Keratinocyte (primary cell): ENCODE measurements around the gene WFDC10B. TPM values are rescaled to one million over a fixed set of nuclear protein-coding genes. Genes with fewer than 3 reads are reported as not detected.
"Not testable (repeated sequence)": the region's sequence is repeated elsewhere in the genome, so short reads cannot be mapped to it uniquely, and the experiment has no call there.

Source experiments
- DNase-seq: peaks from one replicate; pipeline ENCODE4 v3.0.0-alpha.2; 2011; ENCODE audit warnings: low read depth, missing footprints, low spot score
- FAIRE-seq: peaks from 2 replicates; lab custom pipeline; 2011; peaks lifted over from hg19 to GRCh38; lab: Jason Lieb, UNC
- H2AFZ ChIP-seq: 2 replicates; pipeline ENCODE4 v1.6.0; 2012; ENCODE audit warnings: low read length, control low read depth, inconsistent platforms; ENCODE audit not compliant: control insufficient read depth
- H3K27ac ChIP-seq: 2 replicates; pipeline ENCODE4 v1.5.1; 2011; ENCODE audit warnings: low read length; ENCODE audit not compliant: control insufficient read depth, insufficient read depth
- H3K27me3 ChIP-seq: 3 replicates; pipeline ENCODE4 v1.6.0; 2011; ENCODE audit warnings: low read length; ENCODE audit not compliant: control insufficient read depth, insufficient read depth; ENCODE audit errors: extremely low read depth
- H3K36me3 ChIP-seq, 2 experiments: 2 replicates in 1 of 2; 3 replicates in 1 of 2; pipeline ENCODE4 v1.5.1; 2011; ENCODE audit warnings: low read length in 2 of 2, mild to moderate bottlenecking in 1 of 2; ENCODE audit not compliant: control insufficient read depth in 2 of 2, insufficient read depth in 2 of 2; ENCODE audit errors: extremely low read depth in 1 of 2
- H3K4me1 ChIP-seq: 3 replicates; pipeline ENCODE4 v1.5.1; 2011; ENCODE audit warnings: low read length; ENCODE audit not compliant: control insufficient read depth, insufficient read depth; ENCODE audit errors: extremely low read depth
- H3K4me2 ChIP-seq: 3 replicates; pipeline ENCODE4 v1.6.0; 2011; ENCODE audit warnings: low read depth, low read length; ENCODE audit not compliant: control insufficient read depth, insufficient read depth; ENCODE audit errors: extremely low read depth
- H3K4me3 ChIP-seq, 3 experiments: fragments of 200-600 bp in 1 of 3; sonication (generic) in 1 of 3; 2 replicates in 2 of 3; 3 replicates in 1 of 3; pipeline ENCODE4 v1.5.1; 2011 to 2016; ENCODE audit warnings: low read length in 3 of 3, mild to moderate bottlenecking in 3 of 3, control low read depth in 2 of 3, inconsistent platforms in 1 of 3, low read depth in 1 of 3, mixed read lengths in 1 of 3, mixed run types in 1 of 3, moderate library complexity in 1 of 3; ENCODE audit not compliant: control insufficient read depth in 2 of 3, insufficient read depth in 2 of 3; ENCODE audit errors: extremely low read depth in 1 of 3
- H3K79me2 ChIP-seq: 2 replicates; pipeline ENCODE4 v1.6.0; 2012; ENCODE audit warnings: low read length; ENCODE audit not compliant: control insufficient read depth, insufficient read depth
- H3K9ac ChIP-seq: 3 replicates; pipeline ENCODE4 v1.6.0; 2011; ENCODE audit warnings: low read length; ENCODE audit not compliant: control insufficient read depth, insufficient read depth; ENCODE audit errors: extremely low read depth
- H3K9me1 ChIP-seq: 3 replicates; pipeline ENCODE4 v1.6.0; 2011; ENCODE audit warnings: low read length; ENCODE audit not compliant: control insufficient read depth, insufficient read depth; ENCODE audit errors: extremely low read depth
- H3K9me3 ChIP-seq: 2 replicates; pipeline ENCODE4 v1.5.1; 2012; ENCODE audit warnings: low read depth, low read length; ENCODE audit not compliant: control insufficient read depth
- H4K20me1 ChIP-seq: 3 replicates; pipeline ENCODE4 v1.6.0; 2011; ENCODE audit warnings: low read length; ENCODE audit not compliant: control insufficient read depth, insufficient read depth; ENCODE audit errors: extremely low read depth
- CTCF ChIP-seq, 3 experiments: IDR thresholded peaks in 1 of 3; conservative IDR thresholded peaks in 1 of 3; optimal IDR thresholded peaks in 1 of 3; 2 replicates in 2 of 3; 3 replicates in 1 of 3; pipeline versions ENCODE3 to v1.5.1; 2011; ENCODE audit warnings: low read length in 3 of 3, mild to moderate bottlenecking in 3 of 3, moderate library complexity in 2 of 3, control low read depth in 1 of 3, inconsistent platforms in 1 of 3; ENCODE audit not compliant: insufficient read depth in 2 of 3; ENCODE audit errors: extremely low read depth in 1 of 3
- EZH2 ChIP-seq: IDR thresholded peaks from one replicate; pipeline ENCODE4 v1.6.1; 2012; ENCODE audit warnings: inconsistent platforms, mild to moderate bottlenecking, low read length, moderate library complexity
- dilution Hi-C: fragments of 300-500 bp; cut with MboI; formaldehyde crosslinking; loops from one replicate; pipeline ENCODE4 v1.7.0; 2020; ENCODE audit warnings: low sequenced_read_pairs; ENCODE audit not compliant: extremely low pct_ligation_motif_present
- polyA plus RNA-seq, 5 experiments: library from polyadenylated mRNA; depleted of rRNA in 3 of 5; stranded (reverse) in 3 of 5; stranded (forward) in 1 of 5; unstranded in 1 of 5; fragments of >200 nt; gene quantifications; 1 replicate in 1 of 5; 2 replicates in 3 of 5; 3 replicates in 1 of 5; pipeline versions ENCODE4 v1.2.1 to v1.2.3, GENCODE V29; 2011 to 2012; ENCODE audit warnings: missing spikeins in 2 of 5, low read depth in 1 of 5, low replicate concordance in 1 of 5

The WFDC10B gene
- polyA plus RNA-seq, 1 donor (not counting 4 experiments of a cell fraction or from before 2014, with no cell fraction given), result not detected

DNA sequence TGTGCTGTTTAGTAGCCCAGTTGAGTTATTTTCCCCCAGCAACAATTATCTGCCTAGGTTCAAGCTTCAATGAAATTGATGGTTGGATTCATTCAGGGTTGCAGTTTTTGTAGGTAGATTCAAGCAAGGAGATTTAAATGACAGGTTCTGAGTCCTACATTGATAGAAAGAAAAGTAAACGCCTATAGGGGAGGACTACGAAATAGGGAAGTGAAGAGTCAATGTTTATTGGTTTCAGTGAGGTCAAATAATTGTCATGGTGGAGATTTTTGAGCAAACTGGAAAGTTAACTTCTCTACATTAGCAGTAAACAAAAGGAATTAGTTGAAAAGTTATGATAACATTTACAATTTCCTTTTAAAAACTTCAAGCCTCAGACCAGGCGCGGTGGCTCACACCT, 3.7 kb downstream of the WFDC10B start:
- H3K9me3 ChIP-seq, result no peaks in the 10 kb centered on the region
- H2AFZ ChIP-seq, result no peak overlapping the region
- no peaks in the 10 kb centered on the region for H3K9me1 ChIP-seq
- H3K36me3 ChIP-seq, result no peaks in the 10 kb centered on the region
- H3K27me3 ChIP-seq, result no peaks in the 10 kb centered on the region
- no peak for FAIRE-seq
- no peak overlapping the region for H3K4me3 ChIP-seq
- H3K79me2 ChIP-seq, result no peaks in the 10 kb centered on the region
- DNase-seq, result no peak
- no peak overlapping the region for H3K27ac ChIP-seq
- TF ChIP-seq CTCF (optimal IDR thresholded peaks at IDR 0.05 in 1 of 3, IDR thresholded peaks at IDR 0.05 in 1 of 3, conservative IDR thresholded peaks at IDR 0.05 in 1 of 3; ENCODE audit: extremely low read depth in 1 of 3, insufficient read depth in 2 of 3, low read length in 3 of 3), result no peak
- TF ChIP-seq EZH2, result no peak
- H3K4me2 ChIP-seq, result no peak overlapping the region
- no peaks in the 10 kb centered on the region for H4K20me1 ChIP-seq
- H3K4me1 ChIP-seq, result no peaks in the 10 kb centered on the region
- H3K9ac ChIP-seq, result no peak overlapping the region
- dilution Hi-C loops, result no loop called here

- Histone ChIP-seq H3K27me3 (no peaks in the 10 kb centered on the region), H2AFZ (no peak overlapping the region), H3K4me1 (peaks cover 8% of the 10 kb centered on the region), H3K4me2 (peak overlapping the region; percentile 16), H3K9ac (no peak overlapping the region), H3K9me1 (no peaks in the 10 kb centered on the region), H3K27ac (no peak overlapping the region), H3K4me3 (no peak overlapping the region), H3K79me2 (no peaks in the 10 kb centered on the region), H3K36me3 (no peaks in the 10 kb centered on the region), H4K20me1 (no peaks in the 10 kb centered on the region), H3K9me3 (no peaks in the 10 kb centered on the region)
- DNase-seq, result no peak
- FAIRE-seq, result no peak
- dilution Hi-C loops, result no loop called here
- no peak for TF ChIP-seq EZH2
- TF ChIP-seq CTCF (optimal IDR thresholded peaks at IDR 0.05 in 1 of 3, IDR thresholded peaks at IDR 0.05 in 1 of 3, conservative IDR thresholded peaks at IDR 0.05 in 1 of 3; ENCODE audit: extremely low read depth in 1 of 3, insufficient read depth in 2 of 3, low read length in 3 of 3), result no peak
These were observed 9.3 kb downstream of the WFDC10B start for GRCh38 chr20:45695496-45695895.

- H3K9me3 ChIP-seq, H3K4me2 ChIP-seq, dilution Hi-C loops, H2AFZ ChIP-seq, H3K79me2 ChIP-seq, H4K20me1 ChIP-seq, H3K36me3 ChIP-seq, H3K27ac ChIP-seq, H3K4me3 ChIP-seq, DNase-seq, FAIRE-seq, H3K27me3 ChIP-seq, H3K9ac ChIP-seq, H3K9me1 ChIP-seq, H3K4me1 ChIP-seq: not testable (repeated sequence)
These were observed 11.5 kb downstream of the WFDC10B start for GRCh38 chr20:45693346-45693745.
